ENCODE data around the gene LYST.

Gene LYST

DNA sequence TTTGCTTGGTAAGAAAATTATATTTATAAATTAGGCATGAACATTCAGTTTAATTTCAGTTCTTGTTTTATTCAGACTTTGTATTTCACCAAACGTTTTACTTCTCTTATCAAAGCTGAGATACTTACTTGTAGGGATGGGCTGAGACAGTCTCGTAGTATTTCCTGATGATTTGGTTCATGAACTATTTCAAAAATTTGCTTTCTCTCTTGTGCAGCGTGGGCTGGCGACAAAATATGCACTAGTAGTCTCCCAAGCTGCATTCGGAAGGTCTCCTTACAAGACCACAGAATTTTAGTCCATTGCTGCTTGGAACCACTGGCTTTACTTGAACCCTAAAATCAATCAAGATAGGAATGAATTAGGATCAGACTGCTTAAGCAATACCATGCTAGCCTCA is 125.4 kb downstream of the LYST start:
- Histone ChIP-seq H3F3A (ENCODE audit: insufficient read depth) (no peaks in the 10 kb centered on the region), H3K79me2 (ENCODE audit: insufficient read depth, low read length) (no peaks in the 10 kb centered on the region), H3K27ac (ENCODE audit: low read depth, low read length) (no peak overlapping the region), H3K4me2 (ENCODE audit: low read depth, low read length, poor library complexity, severe bottlenecking) (no peak overlapping the region), H3K36me3 (ENCODE audit: low read length) (no peaks in the 10 kb centered on the region), H3K4me3 (ENCODE audit: insufficient read depth, low read length, poor library complexity, severe bottlenecking) (no peak overlapping the region), H3K27me3 (ENCODE audit: low read length) (no peaks in the 10 kb centered on the region), H4K20me1 (ENCODE audit: low read depth, low read length) (no peaks in the 10 kb centered on the region), H3K9me3 (ENCODE audit: insufficient read depth, low read length) (no peaks in the 10 kb centered on the region), H3K9ac (ENCODE audit: low read length) (no peak overlapping the region), H2AFZ (ENCODE audit: low read depth, low read length, severe bottlenecking) (no peak overlapping the region), H3K9me2 (replicated peaks; ENCODE audit: insufficient read depth, low read length) (no peaks in the 10 kb centered on the region)
- TF ChIP-seq, protein P1, sequence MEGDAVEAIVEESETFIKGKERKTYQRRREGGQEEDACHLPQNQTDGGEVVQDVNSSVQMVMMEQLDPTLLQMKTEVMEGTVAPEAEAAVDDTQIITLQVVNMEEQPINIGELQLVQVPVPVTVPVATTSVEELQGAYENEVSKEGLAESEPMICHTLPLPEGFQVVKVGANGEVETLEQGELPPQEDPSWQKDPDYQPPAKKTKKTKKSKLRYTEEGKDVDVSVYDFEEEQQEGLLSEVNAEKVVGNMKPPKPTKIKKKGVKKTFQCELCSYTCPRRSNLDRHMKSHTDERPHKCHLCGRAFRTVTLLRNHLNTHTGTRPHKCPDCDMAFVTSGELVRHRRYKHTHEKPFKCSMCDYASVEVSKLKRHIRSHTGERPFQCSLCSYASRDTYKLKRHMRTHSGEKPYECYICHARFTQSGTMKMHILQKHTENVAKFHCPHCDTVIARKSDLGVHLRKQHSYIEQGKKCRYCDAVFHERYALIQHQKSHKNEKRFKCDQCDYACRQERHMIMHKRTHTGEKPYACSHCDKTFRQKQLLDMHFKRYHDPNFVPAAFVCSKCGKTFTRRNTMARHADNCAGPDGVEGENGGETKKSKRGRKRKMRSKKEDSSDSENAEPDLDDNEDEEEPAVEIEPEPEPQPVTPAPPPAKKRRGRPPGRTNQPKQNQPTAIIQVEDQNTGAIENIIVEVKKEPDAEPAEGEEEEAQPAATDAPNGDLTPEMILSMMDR (IDR thresholded peaks at IDR 0.05; ENCODE audit: insufficient read depth, low read length, poor library complexity, severe bottlenecking): no peak
- no peak for TF ChIP-seq EZH2phosphoT487 (conservative IDR thresholded peaks at IDR 0.05; ENCODE audit: low read length)

DNA sequence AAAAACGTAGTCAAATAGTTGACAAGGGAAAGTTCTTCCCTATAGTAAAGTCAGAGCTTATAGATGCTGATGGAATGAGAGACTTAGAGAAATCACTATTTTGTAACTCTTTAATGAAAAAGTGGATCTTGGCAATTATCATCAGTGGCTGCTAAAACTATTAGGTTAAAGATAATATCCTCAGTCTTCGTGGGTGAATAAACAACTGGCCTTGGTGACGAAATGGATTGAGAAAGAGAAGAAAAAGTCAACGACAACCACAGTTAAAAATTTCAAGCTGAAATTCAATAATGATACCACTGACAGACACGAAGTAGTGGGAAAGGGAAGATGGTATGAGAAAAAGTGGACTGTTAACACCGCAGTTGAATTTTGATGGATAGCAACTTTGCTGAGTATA is 127.1 kb downstream of the LYST start:
- no peak for TF ChIP-seq EZH2phosphoT487 (conservative IDR thresholded peaks at IDR 0.05; ENCODE audit: low read length)
- TF ChIP-seq, protein P1 (IDR thresholded peaks at IDR 0.05; ENCODE audit: insufficient read depth, low read length, poor library complexity, severe bottlenecking): no peak
- Histone ChIP-seq H3K4me3 (ENCODE audit: insufficient read depth, low read length, poor library complexity, severe bottlenecking) (no peak overlapping the region), H3K9ac (ENCODE audit: low read length) (no peak overlapping the region), H3K79me2 (ENCODE audit: insufficient read depth, low read length) (no peaks in the 10 kb centered on the region), H3K27me3 (ENCODE audit: low read length) (no peaks in the 10 kb centered on the region), H3F3A (ENCODE audit: insufficient read depth) (no peaks in the 10 kb centered on the region), H3K27ac (ENCODE audit: low read depth, low read length) (no peak overlapping the region), H2AFZ (ENCODE audit: low read depth, low read length, severe bottlenecking) (no peak overlapping the region), H3K36me3 (ENCODE audit: low read length) (no peaks in the 10 kb centered on the region), H3K9me2 (replicated peaks; ENCODE audit: insufficient read depth, low read length) (no peaks in the 10 kb centered on the region), H3K4me2 (ENCODE audit: low read depth, low read length, poor library complexity, severe bottlenecking) (no peak overlapping the region), H3K9me3 (ENCODE audit: insufficient read depth, low read length) (no peaks in the 10 kb centered on the region), H4K20me1 (ENCODE audit: low read depth, low read length) (no peaks in the 10 kb centered on the region)

DNA sequence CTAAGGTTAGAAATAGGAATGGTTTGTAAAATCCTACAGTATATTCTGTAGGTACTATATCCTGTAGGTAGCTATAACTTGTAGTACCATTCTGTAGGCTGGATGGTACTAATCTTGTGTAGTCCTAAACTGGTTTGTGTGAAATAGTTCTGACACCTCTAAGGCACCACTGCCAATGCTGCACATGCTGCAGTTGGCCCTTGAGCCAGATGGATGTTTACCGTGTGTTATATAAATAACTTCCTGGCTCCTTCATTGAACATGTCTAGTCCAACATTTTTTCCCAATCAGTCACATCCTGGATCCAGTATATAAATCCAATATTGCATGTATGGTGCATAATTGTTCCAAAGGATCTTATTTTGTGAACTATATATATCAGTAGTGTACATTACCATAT is 127.6 kb downstream of the LYST start:
- Histone ChIP-seq H3K79me2 (ENCODE audit: insufficient read depth, low read length) (no peaks in the 10 kb centered on the region), H3K9me3 (ENCODE audit: insufficient read depth, low read length) (no peaks in the 10 kb centered on the region), H3K4me2 (ENCODE audit: low read depth, low read length, poor library complexity, severe bottlenecking) (no peak overlapping the region), H3K27ac (ENCODE audit: low read depth, low read length) (no peak overlapping the region), H3K9ac (ENCODE audit: low read length) (no peak overlapping the region), H3K9me2 (replicated peaks; ENCODE audit: insufficient read depth, low read length) (no peaks in the 10 kb centered on the region), H3F3A (ENCODE audit: insufficient read depth) (no peaks in the 10 kb centered on the region), H3K27me3 (ENCODE audit: low read length) (no peaks in the 10 kb centered on the region), H3K36me3 (ENCODE audit: low read length) (no peaks in the 10 kb centered on the region), H2AFZ (ENCODE audit: low read depth, low read length, severe bottlenecking) (no peak overlapping the region), H3K4me3 (ENCODE audit: insufficient read depth, low read length, poor library complexity, severe bottlenecking) (no peak overlapping the region), H4K20me1 (ENCODE audit: low read depth, low read length) (no peaks in the 10 kb centered on the region)
- TF ChIP-seq, protein P1 (IDR thresholded peaks at IDR 0.05; ENCODE audit: insufficient read depth, low read length, poor library complexity, severe bottlenecking): no peak

DNA sequence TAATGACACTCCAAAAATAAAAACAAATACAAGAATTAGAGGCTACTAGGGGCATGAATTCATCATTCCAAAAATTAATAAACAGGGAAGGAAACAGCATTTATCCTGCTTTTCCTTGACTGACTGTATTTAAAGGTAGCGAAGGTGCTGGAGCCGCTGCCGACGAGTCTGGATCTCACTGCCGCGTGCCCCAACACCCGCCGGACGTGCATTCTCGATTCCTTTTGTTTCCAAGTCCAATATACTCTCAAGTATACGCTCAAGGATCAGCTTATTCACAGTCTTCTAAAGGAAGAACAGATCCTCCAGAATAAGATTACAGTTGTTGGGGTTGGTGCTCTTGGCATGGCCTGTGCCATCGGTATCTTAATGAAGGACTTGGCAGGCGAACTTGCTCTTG is 129.0 kb downstream of the LYST start:
- Histone ChIP-seq H3K4me2 (ENCODE audit: low read depth, low read length, poor library complexity, severe bottlenecking) (no peak overlapping the region), H4K20me1 (ENCODE audit: low read depth, low read length) (no peaks in the 10 kb centered on the region), H3F3A (ENCODE audit: insufficient read depth) (no peaks in the 10 kb centered on the region), H3K9me2 (replicated peaks; ENCODE audit: insufficient read depth, low read length) (no peaks in the 10 kb centered on the region), H3K27me3 (ENCODE audit: low read length) (no peaks in the 10 kb centered on the region), H3K9me3 (ENCODE audit: insufficient read depth, low read length) (no peaks in the 10 kb centered on the region), H3K79me2 (ENCODE audit: insufficient read depth, low read length) (no peaks in the 10 kb centered on the region), H3K9ac (ENCODE audit: low read length) (no peak overlapping the region), H3K4me3 (ENCODE audit: insufficient read depth, low read length, poor library complexity, severe bottlenecking) (no peak overlapping the region), H3K27ac (ENCODE audit: low read depth, low read length) (no peak overlapping the region), H2AFZ (ENCODE audit: low read depth, low read length, severe bottlenecking) (no peak overlapping the region), H3K36me3 (ENCODE audit: low read length) (no peaks in the 10 kb centered on the region)
- TF ChIP-seq, protein P1 (IDR thresholded peaks at IDR 0.05; ENCODE audit: insufficient read depth, low read length, poor library complexity, severe bottlenecking): no peak
- no peak for TF ChIP-seq EZH2phosphoT487 (conservative IDR thresholded peaks at IDR 0.05; ENCODE audit: low read length)
